GM21737 (cell line): ENCODE results near the gene CNTN4.

Experiments used
- ATAC-seq: cut with Tn5 transposase; IDR thresholded peaks from one replicate; pipeline ENCODE4 v1.9.1; 2021; ENCODE audit warnings: mild to moderate bottlenecking, moderate library complexity; ENCODE audit not compliant: unreplicated experiment

CNTN4 gene

DNA sequence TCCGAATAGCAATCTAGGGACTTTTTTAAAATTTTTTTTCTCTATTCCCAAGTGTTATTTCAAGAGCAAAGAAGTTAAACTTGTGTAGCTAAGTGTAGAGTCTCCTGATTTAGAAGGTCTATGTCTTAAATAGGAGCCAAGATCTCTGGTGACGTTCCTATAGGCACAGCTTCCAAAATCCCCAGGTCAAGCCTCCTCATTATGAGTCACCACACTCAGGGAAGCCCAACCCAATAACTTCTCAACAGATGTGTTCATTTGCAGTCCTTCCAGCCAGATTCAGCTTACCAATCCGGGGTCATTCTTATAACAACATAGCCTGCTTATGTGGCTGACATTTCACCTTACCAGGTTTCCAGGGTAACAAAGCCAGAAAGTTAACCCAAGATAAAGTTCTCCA is 741.2 kb downstream of the CNTN4 start:
- no peak for ATAC-seq

DNA sequence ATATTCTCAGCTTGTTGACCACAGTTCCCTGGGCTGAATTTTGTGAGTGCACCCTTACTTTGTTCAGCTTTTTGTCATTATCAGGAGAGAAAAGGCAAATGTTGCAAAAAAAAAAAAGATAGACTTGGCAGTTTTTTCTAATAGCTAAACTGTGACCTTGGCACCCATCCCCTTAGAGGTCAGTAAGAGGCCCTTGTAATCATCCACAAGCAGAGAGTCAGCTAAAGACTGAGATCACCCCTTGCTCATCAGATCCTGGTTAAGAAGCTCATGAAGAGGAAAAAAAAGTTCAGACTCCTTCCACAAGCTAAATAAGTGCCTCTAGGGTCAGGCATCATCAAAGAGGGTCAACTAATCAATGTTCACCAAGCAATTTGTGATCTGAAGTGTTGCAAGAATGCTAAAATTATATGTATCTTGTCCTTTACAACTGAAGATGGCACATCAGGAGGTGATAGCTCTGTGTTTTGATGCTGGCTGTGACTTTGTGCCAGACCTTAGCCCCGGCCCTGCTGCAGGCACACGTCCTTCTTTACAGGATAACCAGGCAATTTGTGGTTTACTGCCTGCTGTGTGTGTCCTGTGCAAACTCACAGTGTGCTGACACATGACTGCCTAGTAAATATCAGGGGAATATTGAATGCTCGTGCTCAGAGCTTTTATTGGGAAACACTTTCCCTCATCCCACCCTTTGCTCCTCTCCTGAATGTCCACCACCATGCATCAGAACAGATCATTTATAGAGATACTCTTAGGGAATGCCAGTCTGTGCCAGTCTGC is 748.6 kb downstream of the CNTN4 start:
- no peak for ATAC-seq

DNA sequence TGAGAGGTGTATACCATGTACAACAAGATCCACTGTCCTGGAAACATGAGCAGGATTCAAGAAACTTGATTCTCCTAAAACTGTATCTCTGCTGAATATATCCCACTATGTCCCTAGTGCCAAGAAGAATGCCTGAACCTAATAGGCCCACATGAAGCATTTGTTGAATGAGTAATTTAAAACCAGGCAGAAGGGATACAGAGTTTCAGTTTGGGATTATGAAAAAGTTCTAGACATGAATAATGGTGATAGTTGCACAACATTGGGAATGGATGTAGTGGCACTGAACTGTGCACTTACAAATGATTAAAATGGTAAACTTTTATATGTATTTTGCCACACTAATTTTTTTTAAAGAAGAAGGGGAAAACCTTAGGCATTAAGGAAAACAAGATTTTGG is 750.4 kb downstream of the CNTN4 start:
- ATAC-seq = no peak

DNA sequence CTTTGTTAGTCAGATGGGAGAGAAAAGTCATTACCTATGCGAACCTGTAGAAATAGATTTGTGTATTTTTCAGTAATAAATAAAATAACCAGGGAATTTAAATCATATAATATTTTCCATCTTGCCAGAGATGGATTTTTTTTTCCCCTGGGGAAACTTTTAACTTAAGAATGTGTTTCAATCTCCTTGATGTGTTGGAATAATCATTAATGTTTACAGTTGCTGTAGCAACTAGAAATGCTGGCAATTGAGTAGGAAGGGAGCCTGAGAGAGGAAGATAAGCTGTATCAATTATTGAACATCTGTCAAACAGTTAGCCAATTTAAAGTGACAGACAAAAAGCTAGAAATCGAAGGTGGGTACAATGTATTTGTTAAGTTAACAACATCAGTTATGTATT is 752.0 kb downstream of the CNTN4 start:
- ATAC-seq = no peak

DNA sequence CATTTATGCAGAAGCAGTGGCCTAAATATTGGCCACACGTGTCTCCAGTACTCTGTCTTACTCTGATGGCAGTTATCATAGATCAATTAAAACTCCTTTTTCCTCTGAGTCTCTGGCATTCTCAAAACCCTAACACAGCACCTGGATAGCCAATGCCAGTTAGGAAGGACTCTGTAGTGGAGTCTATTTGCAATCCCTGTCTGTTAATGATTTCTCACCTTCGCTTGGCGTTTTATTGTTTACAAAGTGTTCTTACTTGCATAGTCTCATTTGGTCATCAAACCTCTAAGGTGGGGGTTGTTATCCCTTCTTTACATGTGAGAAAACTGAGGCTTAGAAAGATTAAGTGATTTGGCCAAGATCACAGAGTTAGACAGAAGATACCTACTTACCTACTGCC is 752.7 kb downstream of the CNTN4 start:
- no peak for ATAC-seq

DNA sequence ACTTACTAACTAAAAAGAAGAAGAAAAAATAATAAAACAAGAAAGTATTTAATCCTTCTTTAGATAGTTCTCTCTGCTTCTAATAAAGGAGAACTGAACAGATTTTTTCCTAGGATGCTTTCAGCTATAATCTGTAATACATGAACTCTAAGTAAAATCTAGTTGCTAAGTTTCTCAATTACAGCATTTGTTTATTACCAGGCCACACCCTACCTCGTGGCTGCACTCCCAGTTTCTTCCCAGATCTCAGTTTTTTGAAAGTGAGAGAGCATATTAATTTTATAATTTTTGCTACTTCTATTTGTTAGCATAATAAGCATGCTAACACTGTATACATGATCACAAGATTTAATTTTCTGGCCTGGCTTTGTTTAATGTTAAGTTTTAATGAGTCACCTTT is 753.2 kb downstream of the CNTN4 start:
- no peak for ATAC-seq

DNA sequence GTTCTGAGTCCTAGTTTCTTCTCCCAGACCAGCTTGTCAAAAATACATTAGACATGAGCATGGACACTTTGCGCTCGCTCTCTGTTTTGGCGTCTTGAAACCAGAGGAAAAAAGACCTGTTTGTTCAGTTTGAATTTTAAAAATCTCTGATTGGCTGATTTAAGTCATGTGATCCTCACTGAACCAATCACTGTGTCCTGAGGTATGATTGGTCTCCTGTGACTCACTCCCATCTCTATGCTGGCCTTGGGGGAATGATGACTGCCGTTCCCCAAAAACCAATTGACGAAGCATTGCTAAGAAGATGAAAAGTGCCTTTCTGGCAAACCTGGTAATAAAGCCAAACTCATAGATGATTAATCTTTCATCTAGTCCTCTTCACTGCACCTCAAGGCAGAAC is 755.0 kb downstream of the CNTN4 start:
- ATAC-seq = no peak

DNA sequence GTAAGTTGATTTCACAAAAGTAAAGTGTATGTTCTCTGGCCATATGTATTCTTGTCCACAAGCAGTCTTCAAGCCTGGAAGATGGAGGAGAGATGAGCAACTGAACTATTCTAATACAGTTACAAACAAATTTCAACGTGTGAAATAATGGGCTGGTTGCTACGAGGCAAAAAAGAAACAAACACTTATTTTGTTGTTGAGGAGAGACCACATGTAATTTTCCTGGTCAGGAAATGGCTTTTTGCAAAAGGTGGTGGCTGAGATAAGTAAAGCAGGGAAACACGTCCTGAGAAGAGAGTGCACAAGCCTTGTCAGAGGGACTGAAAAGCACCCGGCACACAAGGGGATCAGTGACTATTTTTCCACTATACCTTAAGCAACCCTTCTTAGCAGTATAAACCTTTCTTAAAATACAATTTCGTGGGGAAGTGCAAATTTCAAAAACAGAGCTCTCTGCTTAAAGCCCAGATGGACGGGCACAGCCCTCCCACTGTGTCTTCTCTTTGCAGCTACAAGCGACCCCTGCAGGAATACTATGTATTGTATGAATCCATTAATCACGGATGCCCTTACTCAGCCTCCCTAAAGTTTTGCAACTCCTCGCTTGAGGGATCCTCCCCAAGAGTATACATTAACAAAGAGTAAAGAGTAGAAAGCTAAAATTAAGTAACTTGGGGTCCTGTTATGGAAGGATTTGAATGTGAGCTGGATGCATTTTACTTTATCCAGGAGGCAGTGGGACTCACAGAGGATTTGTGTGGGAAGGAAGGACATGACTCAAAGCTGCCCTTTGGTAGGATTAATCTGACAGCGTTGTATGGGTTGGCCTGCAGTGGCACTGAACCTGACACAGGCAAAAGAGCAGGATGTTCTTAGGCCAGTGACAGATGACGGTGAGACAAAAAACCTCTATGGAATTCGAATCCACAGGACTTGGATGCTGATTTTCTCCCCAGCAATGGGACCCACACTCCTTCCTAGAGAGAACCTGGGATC is 757.8 kb downstream of the CNTN4 start:
- no peak for ATAC-seq

DNA sequence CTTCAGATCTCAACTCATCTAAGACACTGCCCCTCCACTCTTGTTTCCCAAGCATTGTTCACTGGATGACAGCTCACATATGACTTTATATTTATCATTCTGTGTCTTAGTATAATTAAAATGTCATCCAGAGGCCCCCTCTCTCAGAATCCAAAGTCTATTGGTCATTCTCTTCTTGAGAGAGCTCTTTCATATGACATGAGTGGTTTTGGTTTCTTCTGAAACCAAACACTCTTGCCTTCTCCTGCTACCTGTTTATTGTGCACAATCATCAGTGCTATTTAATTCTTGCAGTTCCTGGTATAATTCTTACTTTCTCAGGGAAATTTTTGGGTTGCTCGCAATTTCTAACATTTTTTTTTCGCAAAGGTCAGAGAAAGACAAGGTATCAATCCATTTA is 762.0 kb downstream of the CNTN4 start:
- ATAC-seq = no peak

DNA sequence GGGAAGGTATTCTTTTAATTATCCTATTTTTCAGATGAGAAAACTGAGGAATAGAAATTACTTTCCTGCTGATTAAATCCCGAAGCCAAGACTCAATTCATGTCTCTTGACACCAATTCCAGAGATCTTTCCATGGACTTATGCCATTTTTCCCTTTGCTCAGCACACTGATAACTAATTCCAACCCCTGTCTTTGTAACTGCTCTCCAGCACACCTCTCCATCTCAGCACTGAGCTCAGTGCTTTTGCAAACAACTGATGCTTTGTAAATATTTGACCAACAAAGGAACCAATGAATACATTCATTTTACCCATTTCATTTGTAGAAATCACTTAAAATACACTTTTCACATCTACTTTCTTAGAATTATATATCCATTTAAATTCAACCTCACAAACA is 762.5 kb downstream of the CNTN4 start:
- no peak for ATAC-seq

DNA sequence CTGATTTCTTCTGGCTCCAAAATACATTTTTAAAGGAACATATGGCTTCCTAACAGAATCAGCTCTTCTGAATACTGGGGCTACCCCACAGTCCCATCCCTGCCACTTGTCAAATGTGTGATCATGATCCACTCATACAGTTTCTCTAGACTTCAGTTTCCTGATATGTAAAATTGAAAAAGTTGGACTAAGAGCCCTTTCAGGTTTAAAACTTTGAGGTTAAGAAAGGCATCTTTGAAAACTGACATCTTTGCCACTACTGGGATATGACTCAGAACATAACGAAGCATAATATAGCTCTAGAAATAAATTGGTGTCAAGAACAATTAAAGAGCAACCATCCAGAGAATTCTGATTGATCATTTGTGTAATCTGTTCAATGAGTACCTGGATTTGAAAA is 763.3 kb downstream of the CNTN4 start:
- no peak for ATAC-seq

DNA sequence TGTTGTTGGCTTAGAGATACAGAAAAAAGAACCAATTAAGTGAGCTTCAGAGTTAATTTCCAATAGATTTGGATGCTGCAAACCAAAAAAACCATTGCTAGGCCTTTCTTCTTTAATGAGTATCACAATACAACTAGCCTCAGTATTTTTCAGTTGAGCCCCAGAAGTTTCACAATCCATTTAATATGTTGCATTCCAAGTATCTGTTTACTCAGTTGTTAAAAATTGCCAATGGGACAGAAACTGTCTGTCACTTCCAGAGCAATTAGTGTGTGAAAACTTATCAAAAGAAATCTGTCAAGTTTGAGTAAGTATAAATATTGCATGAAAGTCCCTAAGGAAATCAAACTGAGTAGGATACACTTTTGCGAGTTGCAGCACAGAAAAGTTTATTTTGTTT is 763.7 kb downstream of the CNTN4 start:
- no peak for ATAC-seq

DNA sequence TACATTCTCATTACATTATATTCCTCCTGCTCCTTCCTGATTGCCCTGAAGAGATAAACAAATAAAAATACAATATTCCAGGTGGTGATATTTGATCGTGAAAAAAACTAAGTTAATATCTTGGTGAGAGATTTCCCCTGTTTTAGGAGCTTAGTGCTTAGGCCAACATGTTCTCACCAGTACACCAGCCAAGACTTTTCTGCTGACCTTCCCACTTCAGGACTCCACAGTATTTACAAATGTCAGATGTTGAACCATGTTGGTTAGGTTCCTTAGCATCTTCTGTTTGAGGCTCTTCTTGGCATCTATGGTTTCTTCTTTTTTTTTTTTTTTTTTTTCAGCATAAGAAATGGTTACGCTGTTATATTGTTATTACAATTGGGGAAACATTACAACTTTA is 764.5 kb downstream of the CNTN4 start:
- no peak for ATAC-seq

DNA sequence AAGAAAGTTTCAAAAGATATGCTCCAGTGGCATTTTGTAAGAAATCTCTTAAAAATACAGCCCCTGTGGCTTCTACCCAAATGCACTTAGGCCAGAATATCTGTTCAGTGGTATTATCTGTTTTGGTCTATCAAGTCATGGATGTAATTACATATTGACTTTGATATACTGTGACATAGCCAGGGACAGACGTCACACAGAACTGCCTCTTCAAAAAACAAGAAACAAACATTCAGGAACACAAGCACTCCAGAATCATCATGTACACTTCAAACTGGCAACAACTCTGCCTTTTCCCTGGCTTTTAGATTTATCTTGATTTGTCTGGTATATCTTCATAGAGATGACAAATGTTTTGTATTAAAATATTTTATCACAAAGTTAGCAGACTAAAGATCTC is 771.2 kb downstream of the CNTN4 start:
- ATAC-seq = no peak

DNA sequence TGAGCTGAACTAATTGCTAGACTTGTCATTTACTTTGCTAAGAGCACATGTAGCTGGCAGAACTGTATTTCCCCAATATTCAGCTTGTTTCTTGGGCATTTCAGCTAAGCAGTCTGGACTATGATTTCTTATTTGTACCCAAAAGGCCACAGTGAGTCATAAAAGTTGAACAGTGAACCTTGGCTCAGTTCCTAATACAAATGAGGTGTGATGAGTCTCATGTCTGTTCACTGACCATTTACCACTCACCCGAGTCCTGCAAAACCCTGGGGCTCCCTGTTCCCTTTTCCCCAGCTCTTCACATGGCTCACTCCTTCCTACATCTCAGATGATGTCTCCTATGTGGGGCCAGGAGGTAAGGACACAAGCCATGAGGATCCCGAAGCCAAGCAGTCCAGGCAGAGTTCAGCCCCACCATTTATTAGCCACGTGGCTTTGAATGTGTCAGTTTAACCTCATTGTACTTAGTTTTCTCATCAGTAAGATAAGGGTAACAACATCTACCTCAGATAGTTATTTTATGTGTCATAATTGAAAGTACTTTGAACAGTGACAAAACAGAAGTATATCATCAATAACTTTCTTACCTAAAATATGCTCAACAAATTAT is 772.2 kb downstream of the CNTN4 start:
- no peak for ATAC-seq

DNA sequence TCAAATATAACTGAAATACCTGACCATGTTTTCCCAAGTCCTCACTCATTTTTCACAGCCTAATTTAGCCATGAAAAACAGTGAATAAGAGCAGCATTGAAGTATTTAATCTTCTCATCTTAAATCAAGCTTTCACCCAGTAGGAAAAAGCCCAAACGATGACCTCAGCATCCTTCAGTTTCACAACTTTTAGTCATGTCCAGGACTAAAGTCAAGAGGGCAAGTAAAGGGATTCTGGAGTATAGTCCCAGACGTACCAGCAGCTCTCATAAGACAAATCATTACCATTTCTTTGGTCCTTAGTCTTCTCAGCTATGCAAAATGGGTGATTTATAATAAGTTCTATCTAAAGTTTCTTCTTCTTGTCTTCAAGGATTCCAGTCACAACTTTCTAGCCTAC is 774.2 kb downstream of the CNTN4 start:
- ATAC-seq = no peak

DNA sequence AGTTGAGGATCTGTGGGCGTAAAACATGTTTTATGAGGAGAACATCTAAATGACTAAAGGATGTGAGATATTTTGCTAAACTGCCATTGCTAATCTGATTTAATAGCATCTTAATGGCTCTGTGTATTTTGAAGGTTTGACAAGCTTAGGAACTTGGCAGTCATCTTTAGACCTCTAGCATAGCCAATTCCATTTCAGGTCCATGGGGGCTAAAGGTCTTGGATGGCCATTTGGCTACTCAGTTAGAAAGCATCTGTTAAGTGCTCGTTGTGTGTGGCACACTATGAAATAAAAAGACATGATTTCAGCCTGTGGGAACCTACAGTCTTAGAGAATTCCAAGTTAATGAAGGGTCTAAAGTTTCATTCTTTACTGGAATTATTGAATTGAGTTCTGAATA is 775.3 kb downstream of the CNTN4 start:
- ATAC-seq = no peak

DNA sequence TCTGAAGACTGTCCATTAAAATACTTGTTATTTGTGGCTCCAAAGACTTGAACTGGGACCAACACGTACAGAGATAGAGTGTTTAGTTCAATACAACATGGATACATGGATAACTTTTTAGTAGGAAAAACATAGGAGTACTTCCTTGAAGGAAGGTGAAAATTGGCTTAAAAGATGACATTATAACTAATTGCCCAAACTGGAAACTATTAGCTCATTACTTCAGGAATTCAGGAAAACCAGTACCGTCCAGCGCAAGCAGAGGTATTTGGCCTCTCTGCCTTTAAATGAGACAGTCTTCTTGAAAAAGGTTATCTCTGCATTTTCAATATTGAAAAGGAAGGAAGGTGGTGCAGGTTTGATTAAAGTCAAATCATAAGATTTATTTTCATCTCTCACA is 777.0 kb downstream of the CNTN4 start:
- ATAC-seq = no peak

DNA sequence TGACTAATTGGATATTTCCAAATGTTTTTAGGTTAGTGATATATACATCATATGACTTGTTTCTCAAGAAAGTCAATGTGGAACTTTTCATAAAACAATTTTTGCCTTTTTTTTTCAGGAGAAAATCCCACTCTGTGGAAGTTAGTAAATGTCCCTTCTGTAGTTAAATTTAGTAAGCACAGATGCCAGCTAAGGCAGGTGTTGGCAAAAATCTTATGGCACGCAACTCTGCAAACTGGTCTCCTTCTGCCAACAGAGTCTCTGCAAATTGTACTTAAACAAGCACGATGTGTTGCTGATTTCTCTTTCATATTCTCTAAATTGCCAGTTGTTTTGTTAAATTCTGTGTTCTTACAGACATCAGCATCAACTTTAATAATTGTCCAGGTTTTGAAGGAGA is 777.7 kb downstream of the CNTN4 start:
- ATAC-seq = no peak

DNA sequence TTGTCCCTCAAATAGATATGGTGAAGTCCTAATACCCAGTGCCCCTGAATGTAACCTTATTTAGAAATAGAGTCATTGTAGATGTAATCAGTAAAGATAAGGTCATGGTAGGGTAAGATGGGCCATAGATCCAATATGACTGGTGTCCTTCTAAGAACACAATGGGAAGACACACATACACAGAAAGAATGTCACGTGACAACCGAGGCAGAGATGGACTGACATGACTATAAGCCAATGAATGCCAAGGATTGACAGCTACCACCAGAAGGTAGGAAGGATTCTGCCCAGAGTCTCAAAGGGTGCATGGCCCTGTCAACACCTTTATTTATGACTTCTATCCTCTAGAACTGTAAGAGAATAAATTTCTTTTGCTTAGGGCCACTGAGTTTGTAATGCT is 780.4 kb downstream of the CNTN4 start:
- no peak for ATAC-seq

DNA sequence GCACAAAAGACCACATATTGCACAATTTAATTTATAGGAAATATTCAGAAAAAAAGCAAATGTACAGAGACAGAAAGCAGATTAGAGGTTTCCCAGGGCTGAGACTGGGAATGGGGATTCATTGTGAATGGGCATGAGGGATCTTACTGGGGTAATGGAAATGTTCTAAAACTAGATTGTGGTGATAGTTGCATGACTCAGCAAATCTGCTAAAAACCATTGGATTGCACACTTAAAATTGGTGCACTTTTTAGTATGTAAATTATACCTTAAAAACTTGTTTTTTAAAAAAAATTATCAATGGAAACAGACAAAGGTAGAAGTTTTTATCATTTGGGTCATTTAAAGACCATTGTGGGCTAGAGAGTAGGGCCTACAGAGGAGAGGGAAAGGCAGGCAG is 780.9 kb downstream of the CNTN4 start:
- ATAC-seq = no peak
